Stimulated activated CD8-positive, alpha-beta memory T cell treated with anti-CD3 and anti-CD28 coated beads, Interleukin-15, amount 100 ng/mL, for 48 hours (primary cell): Measurements from ENCODE around the gene CDH13.

Experiments
- DNase-seq, 2 donors: peaks; one replicate each; pipeline ENCODE4 v3.0.0-alpha.2; 2020; ENCODE audit warnings: low read depth in 2 of 2

CDH13 gene

DNA sequence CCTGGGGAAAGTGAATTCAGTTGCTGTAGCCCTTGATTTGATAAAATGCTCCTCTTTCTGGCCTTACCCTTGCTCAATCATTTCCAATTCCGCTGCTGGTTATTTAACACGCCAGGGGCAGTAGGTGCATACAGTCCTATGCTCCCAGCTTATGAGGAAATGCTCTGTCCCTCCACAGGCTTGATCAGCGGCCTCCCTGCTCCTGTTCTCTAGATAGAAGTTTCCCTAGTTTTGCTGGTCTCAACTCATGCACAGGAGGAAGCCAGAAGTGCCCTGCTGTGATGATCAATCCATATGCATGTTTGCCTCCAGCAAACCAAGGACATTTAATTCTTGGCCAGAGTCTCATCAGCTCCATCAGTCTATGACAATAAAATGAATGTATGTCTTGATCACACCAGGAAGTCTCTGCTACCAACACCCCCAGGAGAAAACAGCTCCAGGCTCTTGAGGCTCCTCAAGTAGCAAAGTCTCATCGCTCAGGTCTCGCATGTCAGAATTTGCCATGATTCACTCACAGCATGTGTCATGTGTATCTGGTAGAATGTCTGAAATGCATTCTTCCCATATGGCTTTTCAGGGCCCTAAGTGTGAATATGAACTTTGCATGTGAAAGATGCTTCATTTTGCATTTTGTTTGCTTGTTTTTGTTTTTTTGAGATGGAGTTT lies 208.9 kb downstream of the CDH13 start:
- no peak for DNase-seq

GRCh38 chr16:82841108-82841507 lies 214.3 kb downstream of the CDH13 start:
- DNase-seq, result no peak

GRCh38 chr16:82843606-82844271 lies 217.0 kb downstream of the CDH13 start:
- no peak for DNase-seq

DNA sequence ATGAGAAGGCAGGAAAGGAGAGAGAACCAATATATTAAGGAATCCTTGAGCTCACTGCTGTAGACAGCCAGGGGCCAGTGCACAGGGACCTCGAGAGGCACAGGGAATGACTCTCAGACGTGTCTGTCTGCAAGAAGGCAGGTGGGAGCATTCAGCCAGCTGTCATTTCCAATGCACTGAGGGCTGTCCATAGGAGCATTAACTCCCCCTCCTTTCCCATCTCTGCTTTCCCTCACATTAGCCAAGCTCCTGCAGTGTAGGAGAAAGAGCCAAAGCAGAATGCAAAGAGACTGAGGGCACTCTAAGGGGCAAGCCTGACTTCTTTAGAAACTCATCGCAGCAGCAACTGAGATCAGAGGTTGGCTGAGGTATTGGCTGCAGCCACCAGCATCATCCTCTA lies 218.3 kb downstream of the CDH13 start:
- DNase-seq, result no peak

GRCh38 chr16:82846806-82847205 lies 220.0 kb downstream of the CDH13 start:
- DNase-seq, result no peak

GRCh38 chr16:82848013-82848412 lies 221.2 kb downstream of the CDH13 start:
- DNase-seq, result no peak

DNA sequence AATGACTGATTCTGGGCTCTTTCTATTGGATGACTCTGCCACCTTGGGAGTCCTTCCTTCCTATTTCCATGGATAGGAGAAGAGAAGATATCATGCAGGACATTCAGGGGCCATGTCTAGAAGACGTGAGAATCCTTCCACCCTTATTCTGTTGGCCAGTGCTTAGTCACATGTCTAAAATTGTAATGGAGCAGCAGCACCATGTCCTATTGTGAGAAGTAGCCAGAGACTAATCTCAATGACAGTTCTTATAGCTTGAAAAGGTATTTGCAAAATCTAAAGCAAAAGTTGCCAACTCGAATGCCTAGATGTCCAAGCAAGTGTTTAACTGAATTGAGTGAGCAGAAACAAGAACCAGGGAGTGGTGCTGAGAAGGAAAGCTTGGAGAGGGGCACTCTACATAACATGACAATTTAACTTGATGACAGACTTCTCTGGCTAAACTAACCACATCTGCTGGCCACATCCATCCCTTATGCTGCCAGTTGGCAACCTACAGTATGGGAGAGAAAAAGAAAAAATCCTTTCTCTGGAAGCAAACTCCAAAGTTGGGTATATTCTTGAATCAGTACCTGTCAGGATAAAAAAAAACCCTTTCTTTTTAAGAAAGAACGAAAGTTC lies 225.7 kb downstream of the CDH13 start:
- DNase-seq, result no peak

DNA sequence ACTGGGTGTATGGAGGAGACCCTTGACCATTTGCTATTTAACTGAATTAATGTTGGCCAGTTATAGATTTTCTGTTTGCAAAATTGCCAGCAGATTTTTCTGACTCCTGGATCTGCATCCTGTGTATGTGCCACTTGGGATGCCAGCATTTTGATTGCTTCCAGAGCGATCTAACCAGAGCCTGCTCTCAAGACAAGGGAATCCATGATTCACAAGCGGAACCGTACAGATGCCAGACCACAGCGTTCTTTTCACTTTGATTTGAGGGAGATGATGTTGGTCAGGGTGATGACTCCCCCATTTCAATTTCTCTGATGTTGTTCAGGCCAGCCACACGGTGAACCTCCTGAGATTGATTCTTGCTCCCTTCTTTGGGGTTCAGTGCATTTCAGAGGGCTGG lies 228.7 kb downstream of the CDH13 start:
- DNase-seq, result no peak

GRCh38 chr16:82857693-82858365 lies 231.1 kb downstream of the CDH13 start:
- DNase-seq, result no peak

- no peak for DNase-seq
Observed at GRCh38 chr16:82859662-82860061, 232.9 kb downstream of the CDH13 start.

DNA sequence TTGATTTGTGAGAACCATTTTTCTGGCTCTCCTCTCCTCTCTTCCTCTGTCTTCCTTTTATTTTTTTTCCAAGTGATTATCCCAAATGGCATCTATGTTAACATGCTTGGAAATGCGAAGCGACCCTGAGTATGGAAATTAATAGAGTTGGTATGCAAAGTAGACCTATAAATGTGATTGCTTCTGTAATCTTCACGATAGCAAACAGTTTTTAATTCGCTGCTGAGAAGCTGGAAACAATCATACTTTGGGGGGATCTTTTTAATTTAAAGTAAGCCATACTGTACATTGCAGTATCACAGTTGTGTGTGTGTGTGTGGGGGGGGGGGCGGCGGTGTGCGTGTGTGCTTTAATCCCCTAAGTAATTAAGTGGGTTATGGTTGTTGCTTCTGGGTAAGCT lies 233.3 kb downstream of the CDH13 start:
- no peak for DNase-seq

DNA sequence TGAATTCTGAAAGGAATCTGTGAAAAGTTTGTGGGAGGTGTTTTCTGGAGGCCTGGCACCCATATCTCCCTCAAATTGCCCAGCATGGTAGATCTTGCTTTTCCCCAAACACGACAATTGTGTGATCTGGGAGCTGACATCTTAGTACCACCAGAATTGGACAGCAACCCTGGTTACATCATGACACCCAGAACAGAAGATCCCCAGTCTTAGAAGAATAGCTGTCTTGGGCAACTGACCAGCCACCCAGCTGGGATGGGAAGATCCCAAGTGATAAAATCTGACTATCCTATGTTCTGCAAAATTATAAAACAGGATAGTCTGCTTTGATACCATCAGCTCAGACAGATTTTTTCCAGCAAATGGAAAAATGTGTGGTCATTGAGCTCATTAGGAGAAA lies 235.3 kb downstream of the CDH13 start:
- no peak for DNase-seq

DNA sequence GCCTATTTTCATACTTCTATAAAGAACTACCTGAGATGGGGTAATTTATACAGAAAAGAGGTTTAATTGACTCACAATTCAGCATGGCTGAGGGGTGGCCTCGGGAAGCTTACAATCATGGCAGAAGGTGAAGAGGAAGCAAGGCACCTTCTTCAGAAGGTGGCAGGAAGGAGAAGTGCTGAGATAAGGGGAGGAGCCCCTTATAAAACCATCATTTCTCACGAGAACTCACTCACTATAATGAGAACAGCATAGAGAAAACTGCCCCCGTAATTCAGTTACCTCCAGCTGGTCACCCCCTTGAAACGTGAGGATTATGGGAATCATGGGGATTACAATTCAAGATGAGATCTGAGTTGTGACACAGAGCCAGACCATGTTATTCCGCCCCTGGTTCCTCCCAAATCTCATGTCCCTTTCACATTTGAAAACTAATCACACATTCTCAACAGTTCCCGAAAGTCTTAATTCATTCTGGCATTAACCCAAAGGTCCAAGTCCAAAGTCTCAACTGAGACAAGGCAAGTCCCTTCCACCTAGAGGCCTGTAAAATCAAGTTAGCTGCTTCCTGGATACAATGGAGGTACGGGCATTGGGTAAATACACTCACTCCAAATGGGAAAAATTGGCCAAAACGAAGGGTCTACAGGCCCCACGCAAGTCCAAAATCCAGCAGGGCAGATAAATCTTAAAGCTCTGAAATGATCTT lies 237.7 kb downstream of the CDH13 start:
- DNase-seq, result no peak

DNA sequence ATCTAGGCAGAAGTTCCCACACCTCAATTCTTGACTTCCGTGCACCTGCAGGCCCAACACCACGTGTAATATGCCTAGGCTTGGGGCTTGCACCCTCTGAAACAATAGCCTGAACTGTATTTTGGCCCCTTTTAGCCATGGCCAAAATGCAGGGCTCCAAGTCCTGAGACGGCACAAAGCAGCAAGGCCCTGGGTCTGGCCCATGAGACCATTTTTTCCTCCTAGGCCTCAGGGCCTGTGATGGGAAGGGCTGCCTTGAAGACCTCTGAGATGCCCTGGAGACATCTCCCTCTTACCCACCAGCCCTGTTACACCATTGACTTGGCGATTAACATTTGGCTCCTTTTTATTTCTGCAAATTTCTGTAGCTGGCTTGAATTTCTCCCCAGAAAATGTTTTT lies 238.6 kb downstream of the CDH13 start:
- no peak for DNase-seq

DNA sequence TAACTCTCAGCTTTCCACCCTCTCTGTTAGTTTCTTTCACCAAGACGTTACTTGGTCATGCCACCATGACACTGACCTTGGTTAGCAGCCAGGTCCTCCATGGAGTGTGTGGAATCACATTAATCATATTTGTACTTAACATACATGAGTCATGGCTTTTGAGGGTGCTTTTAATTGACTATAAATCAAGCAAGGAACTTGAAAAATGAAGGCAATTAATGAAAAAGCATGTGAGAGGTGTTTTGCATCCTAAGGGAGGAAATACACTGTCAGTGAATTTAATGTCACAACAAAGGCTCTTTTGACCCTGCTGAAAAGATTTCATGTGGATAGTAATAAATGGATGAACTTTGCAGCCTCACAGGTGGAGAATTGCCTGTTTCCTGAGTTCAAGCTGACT lies 240.7 kb downstream of the CDH13 start:
- no peak for DNase-seq

- DNase-seq, result no peak
Observed at GRCh38 chr16:82874271-82874670, 247.5 kb downstream of the CDH13 start.

DNA sequence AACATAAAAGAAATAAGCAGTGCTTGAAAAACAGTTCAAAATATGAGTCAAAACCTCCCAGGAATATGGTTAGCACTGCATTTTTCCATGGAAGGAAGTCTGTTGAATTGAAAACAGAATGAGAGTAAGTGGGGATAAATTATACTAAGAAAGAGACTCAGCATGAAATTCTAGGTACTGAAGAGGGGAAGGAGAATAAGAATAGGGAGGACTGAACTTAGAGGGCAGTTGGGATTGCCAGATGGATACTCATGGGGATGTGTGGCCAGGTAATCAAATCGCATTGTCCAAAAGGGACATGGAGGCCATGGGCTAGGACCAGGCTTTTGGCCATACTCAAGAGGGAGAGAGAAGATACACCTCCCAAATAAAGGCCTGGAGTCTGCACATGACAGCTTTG lies 247.9 kb downstream of the CDH13 start:
- DNase-seq, result no peak

DNA sequence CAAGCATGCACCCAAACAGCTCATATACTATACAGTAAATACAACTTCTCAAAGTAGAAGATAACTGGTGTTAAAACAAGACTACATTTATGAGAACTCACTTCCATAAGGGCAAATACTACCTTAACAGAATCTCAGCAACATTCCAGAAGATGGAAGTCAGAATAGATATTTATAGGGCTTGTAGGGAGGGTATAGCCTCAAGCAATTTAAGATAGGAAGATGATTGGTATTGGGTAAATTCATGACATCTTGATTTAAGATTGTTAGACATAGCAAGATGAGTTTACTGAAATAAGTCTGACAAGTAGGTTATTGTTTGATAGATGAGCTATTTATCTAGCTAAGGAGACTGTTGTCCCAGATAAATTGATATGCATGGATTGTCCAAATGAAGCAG lies 250.2 kb downstream of the CDH13 start:
- no peak for DNase-seq

GRCh38 chr16:82878466-82878865 lies 251.7 kb downstream of the CDH13 start:
- no peak for DNase-seq

DNA sequence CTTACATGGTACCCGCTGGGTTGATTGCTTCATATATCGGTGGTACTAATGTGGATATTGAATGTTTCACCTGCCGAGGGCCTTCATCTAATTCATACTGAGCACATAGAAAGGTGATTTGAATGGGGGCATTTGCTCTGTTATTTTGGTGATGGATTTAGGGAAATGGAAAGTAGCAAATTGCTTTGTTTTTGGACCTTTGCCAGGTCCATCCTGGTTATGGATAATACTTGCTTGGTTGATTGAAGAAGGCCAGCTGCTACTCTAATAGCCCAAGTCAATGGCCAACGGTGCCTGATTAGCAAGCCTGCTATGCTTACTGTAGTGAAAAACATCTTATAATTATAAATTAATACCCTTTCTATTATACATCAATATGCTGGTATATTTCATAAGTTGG lies 253.6 kb downstream of the CDH13 start:
- no peak for DNase-seq

- no peak for DNase-seq
Observed at GRCh38 chr16:82881516-82881915, 254.7 kb downstream of the CDH13 start.

- DNase-seq, result no peak
Observed at GRCh38 chr16:82882226-82882625, 255.5 kb downstream of the CDH13 start.
